CD4-positive, alpha-beta T cell treated with Interleukin-2 at 100 ng/mL for 4 hours (primary cell): ENCODE results near the gene STX11.
A peak's percentile ranks its signal among the peaks of the same experiment; 100 is the strongest.
"Not testable (repeated sequence)": the region's sequence is repeated elsewhere in the genome, so short reads cannot be mapped to it uniquely, and the experiment has no call there.

ENCODE experiments used
- DNase-seq: peaks from one replicate; pipeline ENCODE4 v3.0.0-alpha.2; 2020; ENCODE audit warnings: low spot score

STX11 gene

GRCh38 chr6:144176043-144176442 lies 25.7 kb downstream of the STX11 start:
- DNase-seq = no peak

DNA sequence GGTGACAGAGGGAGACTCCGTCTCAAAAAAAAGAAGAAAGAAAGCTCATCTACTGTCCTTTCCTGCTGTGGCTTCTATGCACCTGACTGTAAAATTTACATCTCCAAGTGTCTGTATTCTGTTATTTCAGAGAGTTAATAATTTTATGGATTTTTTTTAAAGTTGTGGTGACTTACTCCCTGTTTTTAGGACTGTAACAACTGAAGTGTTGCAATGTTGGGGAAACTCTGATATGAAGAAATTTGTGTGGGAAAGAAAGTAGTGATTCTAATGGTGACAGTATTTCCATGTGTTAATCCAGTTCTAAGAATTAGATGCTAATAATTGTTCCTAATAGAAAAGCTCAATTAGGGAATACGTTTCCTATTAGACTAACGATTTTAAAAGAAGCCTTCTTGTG lies 27.4 kb downstream of the STX11 start:
- DNase-seq = no peak

GRCh38 chr6:144178323-144178722 lies 28.0 kb downstream of the STX11 start:
- DNase-seq = no peak

- no peak for DNase-seq
These were observed 28.9 kb downstream of the STX11 start for GRCh38 chr6:144179237-144179636.

DNA sequence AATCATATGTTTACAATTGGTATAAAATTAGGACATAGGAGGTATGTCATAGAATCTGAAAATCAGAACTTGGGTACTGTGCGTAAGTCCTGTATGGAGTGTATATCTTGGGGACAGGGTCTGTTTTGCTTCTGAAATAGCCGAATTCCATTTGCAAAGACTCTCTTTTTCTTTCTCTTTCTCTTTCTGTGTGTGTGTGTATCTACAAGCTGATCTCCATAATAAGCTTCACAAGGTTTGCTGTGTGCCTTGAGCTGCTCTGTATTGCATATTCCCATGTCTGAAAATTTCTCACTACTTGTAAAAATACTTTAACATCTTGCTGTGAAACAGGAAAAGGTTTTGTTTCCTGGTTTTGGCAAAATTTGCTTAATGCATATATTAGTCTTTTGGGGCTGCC lies 29.5 kb downstream of the STX11 start:
- no peak for DNase-seq

DNA sequence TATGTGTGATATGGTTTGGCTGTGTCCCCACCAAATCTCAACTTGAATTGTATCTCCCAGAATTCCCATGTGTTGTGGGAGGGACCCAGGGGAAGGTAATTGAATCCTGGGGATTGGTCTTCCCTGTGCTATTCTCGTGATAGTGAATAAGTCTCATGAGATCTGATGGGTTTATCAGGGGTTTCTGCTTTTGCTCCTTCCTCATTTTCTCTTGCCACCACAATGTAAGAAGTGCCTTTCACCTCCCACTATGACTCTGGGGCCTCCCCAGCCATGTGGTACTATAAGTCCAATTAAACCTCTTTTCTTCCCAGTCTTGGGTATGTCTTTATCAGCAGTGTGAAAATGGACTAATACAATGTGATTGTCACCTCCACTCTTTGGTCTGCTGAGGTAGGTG lies 30.0 kb downstream of the STX11 start:
- not testable (repeated sequence) for DNase-seq

- DNase-seq = no peak
These were observed 31.3 kb downstream of the STX11 start for GRCh38 chr6:144181639-144182038.

GRCh38 chr6:144184186-144184585 lies 33.9 kb downstream of the STX11 start:
- DNase-seq = not testable (repeated sequence)

GRCh38 chr6:144185133-144185836 lies 35.0 kb downstream of the STX11 start:
- no peak for DNase-seq

DNA sequence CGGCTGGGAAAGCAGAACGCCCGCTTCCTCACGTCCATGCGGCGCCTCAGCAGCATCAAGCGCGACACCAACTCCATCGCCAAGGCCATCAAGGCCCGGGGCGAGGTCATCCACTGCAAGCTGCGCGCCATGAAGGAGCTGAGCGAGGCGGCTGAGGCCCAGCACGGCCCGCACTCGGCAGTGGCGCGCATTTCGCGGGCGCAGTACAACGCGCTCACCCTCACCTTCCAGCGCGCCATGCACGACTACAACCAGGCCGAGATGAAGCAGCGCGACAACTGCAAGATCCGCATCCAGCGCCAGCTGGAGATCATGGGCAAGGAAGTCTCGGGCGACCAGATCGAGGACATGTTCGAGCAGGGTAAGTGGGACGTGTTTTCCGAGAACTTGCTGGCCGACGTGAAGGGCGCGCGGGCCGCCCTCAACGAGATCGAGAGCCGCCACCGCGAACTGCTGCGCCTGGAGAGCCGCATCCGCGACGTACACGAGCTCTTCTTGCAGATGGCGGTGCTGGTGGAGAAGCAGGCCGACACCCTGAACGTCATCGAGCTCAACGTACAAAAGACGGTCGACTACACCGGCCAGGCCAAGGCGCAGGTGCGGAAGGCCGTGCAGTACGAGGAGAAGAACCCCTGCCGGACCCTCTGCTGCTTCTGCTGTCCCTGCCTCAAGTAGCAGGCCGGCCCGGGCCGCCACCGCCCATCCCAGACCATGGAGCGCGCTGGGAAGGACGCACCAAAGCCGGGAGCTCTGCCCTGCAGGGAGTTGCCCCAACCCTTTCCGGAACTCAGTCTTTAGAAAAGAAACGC lies 36.7 kb downstream of the STX11 start:
- no peak for DNase-seq

- no peak for DNase-seq
These were observed 39.0 kb downstream of the STX11 start for GRCh38 chr6:144189351-144189750.

DNA sequence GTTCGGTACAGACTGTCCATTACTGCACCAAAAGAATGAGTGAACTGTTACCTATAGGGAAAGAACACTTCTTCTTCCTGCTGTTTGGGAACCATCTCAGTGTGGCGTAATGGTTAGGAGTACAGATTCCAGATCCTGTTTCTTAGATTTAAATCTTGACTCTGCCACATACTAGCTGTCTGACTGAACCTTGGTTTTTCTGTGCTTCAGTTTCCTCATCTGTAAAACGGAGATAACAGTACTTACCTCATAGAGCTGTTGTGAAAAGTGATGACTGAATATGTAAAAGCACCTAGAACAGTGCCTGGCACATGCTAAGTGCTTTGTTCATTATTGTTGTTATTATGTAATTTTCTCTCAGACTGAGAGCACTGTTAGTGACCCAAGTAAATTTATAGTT lies 39.8 kb downstream of the STX11 start:
- DNase-seq = no peak

- no peak for DNase-seq
These were observed 40.3 kb downstream of the STX11 start for GRCh38 chr6:144190593-144190992.

DNA sequence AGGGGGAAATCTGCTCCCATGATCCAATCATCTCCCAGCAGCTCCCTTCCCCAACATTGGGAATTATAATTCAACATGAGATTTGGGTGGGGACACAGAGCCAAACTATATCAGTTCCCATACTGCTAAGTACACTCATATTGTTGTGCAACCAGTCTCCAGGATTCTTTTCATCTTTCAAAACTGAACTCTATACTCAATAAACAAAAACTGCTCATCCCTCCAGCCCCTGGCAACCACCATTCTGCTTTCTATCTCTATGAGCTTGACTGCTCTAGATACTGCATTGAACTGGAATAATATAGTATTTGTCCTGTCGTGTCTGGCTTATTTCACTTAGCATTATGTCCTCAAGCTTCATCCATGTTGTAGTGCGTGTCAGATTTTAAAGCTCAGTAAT lies 42.9 kb downstream of the STX11 start:
- DNase-seq = no peak

DNA sequence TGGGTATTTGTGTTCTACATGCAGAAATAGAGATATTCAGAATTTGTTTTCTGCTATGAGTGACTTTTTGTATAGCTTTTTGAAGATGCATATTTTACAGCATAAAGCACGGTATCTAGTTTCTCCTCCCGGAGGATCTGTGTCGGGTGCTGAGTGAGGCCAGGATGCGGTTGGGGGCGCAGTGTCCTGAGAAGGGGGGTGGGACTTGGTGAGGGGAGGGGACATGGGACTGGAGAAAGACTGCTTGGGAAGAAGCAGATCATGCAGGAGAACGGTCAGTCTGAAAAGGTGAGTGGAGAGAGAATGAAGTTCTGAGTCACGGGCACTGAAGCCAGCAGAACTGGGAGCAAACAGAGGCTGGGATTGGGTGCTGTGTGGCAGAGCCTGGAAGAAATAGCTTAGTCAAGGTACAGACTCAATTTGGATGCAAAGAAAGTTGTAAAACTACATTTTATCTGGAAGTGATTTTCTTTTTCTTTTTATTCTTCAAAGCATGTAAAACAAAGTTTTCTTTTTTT lies 44.0 kb downstream of the STX11 start:
- DNase-seq = no peak

- no peak for DNase-seq
These were observed 45.5 kb downstream of the STX11 start for GRCh38 chr6:144195671-144196270.

- DNase-seq = peak; percentile 23
These were observed 47.6 kb downstream of the STX11 start for GRCh38 chr6:144197919-144198318.

DNA sequence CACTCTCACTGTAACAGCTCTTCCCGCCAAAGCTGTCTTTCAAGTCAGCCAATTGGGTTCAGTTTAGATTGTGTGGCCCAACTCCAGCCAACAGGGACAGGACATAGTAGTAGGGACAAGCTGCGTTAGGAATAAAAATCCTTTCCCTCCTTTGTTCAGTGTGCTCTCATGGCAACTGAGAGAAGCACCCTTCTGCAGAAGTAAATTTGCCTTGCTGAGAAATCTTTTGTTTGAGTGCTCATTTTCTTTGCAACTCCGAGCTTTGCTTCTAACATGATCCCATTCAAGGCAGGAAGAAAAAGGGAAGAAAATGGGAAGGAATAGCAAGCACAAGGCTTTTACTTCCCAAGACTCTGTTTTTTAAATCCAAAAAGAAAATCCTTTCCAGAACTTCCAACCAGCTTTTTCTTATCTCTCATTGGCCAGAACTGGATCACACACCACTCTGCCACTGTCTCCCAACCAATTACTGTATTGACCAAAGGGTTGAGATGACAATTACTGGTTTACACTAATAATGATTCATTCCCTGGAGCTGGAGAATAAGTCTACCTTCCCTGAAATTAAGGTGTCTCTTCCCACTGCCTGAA lies 52.7 kb downstream of the STX11 start:
- no peak for DNase-seq

- no peak for DNase-seq
These were observed 60.8 kb downstream of the STX11 start for GRCh38 chr6:144211160-144211559.

DNA sequence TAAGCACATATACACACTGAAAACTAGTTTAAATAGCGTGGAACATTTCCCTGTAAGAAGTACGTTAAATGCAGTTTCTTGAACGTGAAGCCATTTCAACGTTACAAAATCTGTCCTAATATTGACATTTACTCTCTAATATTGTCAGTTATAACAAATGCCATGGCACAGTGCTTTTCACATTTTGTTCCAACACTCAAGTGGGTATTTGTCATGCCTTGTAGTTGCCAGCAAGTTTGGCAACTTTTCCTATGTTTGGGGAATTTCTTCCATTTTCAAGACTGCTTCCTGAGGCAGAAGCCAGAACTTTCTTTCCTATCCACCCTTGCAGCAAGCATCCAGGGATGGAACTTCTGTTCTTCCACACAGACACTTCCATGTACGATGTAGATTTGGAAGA lies 63.0 kb downstream of the STX11 start:
- no peak for DNase-seq

GRCh38 chr6:144214029-144214428 lies 63.7 kb downstream of the STX11 start:
- no peak for DNase-seq

DNA sequence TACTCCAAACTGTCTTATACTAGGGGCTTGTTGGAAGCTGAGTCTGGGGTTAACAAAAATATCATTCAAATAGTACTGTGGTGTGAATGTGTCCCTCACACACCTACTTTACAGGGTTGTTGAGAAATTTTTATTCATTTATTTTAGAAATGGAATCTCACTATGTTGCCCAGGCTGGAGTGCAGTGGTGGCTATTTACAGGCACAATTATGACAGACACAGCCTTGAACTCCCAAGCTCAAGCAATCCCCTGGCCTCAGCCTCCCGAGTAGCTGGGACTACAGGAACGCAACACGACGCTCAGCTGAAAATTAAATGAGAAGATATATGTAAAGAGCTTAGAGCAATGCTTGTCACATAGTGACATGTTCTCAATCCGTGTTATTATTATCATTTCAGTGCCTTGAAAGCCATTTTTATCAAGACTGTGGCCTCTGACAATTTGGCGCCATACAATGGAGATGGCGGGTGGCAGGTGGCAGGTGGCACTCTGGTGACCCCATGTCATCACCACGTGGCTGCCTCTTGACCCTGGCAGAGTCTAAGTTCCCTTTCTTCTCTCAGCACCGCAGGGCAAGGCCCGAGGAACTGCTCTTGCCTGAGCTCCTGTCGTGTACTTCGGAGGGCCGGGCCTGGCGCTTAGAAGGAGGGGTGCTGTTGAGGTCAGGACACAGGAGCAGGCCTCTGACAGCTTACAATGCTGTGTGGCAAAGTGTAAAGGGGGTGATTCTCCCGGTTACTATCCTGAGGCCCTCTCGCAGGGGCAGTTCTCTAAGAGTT lies 64.5 kb downstream of the STX11 start:
- no peak for DNase-seq
